ELF-1 (cell line): ENCODE measurements around the gene TCEA3.

ENCODE experiments used
- DNase-seq: peaks from one replicate; pipeline ENCODE4 v3.0.0-alpha.2; 2016; ENCODE audit warnings: low read depth, low spot score

TCEA3 gene

DNA sequence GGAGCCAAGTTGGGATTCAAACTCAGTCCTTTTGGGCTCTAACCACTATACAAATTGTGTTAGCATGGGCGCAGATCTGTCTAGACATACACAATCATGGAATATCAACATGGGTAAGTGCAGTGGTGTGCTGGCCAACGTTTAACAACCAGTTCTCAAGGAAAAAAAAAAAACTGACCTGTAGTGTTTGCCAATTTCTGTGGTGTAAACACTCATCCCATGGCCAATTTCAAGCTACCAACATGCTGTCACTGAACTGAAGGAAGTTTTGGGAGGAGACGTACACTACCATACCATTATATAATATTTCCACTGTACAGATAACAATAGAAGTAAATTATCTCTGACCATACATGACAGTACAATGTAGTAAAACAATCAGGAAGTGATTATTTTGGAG lies 3.2 kb downstream of the TCEA3 start:
- DNase-seq, result no peak

DNA sequence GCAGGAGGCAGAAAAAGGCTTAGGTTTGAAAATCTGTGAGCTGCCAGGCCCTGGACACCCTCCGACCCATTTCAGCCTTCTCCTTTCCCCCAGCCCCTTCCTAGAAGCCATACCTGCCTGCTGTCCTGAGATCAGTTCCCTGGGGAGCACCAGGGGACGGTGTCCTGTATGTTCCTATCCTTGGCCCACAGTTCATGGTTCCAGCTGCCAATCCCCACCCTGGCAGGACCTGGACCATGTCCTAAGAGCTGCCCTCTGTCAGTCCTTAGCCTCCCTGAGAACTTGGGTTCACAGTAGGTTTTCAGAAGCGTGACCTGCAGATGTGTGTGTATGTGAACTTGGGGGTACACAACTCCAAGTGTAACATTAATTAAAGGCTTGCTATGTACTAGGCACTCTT lies 3.8 kb downstream of the TCEA3 start:
- no peak for DNase-seq

DNA sequence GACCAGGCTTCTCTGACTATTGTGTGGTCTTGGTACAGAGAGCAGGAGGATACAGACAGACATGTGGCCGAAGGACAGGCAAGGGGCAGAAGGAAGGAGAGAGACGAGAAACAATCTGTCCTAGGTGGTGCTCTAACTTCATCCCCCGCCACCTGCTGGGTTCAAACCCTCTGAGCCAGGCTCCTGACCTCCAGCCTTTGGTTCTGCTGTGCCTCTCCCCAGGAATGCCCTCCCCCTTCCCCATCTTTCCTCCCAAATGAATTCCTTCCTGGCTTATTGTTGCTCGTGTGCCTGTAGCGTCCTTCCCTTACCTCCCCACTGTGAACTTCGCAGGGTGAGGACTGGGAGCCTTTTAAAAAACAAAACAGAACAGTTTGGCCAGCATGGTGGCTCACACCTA lies 5.4 kb downstream of the TCEA3 start:
- peak; percentile 80 for DNase-seq

DNA sequence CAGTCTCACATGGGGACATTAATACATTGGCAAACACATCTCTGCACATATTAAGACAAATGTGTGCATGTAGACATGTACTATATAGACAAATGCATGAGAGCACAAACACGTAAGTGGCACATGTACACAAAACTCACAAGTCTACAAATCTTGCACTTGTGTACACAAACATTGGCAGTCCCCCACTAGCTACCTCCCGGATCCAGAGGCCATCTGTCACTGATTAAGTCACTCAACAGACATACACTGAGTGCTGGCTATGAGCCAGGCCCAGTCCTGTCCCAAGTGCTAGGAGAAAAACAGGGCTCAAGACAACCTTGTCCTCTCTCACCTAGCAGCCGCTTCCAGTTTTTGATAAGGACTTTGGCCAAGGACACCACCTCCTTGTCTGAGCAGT lies 7.0 kb downstream of the TCEA3 start:
- DNase-seq, result no peak

DNA sequence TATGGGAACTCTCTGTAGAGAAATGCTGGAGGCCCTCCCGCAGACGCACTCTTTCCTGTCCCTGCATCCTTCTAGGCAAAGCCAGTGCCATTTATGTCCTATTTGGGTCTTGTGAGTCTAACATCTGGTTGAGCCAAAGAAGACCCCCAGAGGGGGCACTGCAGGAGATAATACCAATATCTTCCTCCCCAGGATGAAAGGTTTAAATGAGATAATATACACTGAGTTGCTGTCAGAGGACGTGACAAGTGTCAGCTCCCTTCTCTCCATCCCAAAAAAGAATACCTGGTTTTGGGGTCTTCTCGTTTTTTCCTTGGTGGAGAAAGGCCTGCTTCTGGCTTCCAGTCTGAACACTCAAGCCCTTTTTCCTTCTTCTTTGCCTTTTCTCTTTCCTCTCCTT lies 7.6 kb downstream of the TCEA3 start:
- no peak for DNase-seq

DNA sequence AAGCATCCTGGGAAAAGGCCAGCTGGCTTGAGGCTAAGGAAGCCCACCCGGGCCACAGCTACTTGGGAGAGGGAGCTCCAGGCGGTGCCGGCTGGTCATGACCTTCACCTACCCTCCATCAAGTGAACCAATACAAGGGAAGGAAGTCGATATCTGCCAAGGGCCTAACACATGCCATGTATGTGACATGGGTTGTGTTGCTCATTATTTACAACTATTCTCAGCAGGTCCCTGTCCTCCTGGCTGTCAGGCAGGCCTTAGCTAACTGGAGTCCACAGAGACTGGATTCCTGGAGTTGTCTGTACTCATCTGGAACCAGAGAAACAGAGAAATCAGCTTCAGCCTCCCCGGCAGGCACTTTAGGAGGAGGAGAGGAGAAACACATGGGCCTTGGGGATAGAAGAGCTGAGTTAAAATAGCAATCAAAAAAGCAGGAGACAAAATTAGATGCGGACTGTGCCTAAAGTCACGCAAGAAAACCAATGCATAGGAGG lies 15.7 kb downstream of the TCEA3 start:
- DNase-seq, result no peak

DNA sequence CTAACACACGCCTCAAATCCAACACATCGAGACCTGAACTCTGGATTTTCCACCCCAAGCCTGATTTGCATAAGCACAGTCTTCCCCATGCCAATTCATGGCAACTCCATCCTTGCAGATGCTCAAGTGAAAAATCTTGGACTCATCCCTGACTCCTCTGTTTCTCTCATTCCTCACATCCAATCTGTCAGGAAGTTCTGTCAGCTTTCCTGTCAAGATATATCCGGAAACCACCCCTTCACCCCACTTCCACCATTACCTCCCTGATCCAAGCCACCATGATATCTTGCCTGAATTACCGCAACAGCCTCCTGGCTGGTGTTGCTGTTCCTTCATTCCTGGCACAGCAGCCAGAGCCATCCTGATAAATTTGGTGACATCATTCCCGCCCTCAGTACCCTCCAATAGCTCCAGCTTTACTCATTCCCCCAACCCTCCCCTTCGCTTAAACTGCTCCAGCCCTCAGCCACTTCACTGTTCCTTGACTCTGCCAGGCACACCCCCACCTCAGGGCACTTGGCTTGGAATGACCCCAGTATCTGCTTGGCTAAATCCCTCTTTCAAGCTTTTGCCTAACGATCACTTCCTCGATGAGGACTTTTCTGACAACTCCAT lies 17.4 kb downstream of the TCEA3 start:
- DNase-seq, result no peak

DNA sequence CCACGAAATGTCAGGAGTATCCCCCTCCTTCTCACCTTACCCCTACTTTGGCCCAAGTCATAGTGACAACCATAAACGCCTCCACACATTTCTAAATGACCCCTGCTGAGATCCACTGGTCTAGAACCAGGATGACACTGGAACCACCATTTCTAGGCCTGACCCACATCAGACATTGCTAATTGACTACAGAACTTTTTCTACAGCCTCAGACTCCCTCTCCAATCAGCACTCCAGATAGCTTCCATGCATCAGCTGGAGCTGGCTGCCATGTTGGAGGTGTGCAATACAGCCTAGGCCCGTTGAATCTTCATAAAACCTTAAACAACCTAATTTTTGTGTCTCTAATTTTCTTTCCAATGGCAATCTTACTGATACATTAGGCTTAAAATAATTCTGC lies 18.6 kb downstream of the TCEA3 start:
- no peak for DNase-seq

DNA sequence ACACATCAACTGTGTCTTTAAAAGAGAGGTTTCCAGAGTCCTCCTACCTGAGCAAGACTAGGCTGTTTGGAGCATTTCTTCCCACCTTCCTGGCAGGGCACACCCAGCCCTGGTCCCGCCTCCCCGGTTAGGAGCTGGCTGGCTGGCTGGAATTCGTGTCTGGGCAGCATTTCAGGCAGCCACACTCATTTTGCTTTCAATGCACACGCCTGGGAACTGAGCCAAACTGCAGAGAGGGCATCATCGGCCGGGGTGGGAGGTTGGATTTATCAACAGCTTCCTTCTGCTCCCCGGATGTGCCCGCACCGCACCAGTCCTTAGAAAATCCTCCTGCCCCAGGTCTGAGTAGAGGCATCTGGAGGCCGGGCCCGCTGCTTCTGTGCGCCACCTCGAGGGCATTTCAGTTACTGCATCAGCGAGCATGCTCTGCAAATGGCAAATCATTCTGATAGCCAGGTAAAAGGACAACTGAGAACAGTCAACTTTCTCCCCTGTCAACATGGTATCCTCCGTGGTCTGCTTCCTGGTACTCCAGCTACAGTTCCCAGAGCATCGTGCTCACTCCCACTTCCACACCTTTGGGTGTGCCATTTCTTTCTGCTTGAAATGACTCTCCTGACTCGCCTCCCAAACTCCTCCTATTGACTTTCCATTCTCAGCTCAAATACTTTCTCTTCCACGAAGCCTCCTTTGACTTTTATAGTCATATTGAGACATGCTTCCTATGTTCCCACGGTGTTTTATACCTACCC lies 20.6 kb downstream of the TCEA3 start:
- DNase-seq, result peak; percentile 92

DNA sequence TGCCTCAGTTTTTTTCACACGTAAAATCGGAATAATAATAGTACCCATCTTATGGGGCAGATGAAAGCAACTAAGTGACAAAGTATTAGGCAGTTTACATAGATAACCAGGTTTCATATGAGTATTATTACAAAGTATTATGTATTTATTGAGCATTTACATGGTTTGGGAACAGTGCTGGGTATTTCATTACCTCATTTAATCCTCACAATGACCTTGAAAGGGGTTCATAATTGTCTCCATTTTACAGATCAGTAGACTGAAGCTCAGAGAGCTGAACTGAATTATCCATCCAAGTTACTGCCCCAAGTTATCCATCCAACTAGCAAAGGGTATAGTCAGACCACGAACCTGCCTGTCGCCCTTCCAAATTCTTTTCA lies 21.2 kb downstream of the TCEA3 start:
- DNase-seq, result no peak

DNA sequence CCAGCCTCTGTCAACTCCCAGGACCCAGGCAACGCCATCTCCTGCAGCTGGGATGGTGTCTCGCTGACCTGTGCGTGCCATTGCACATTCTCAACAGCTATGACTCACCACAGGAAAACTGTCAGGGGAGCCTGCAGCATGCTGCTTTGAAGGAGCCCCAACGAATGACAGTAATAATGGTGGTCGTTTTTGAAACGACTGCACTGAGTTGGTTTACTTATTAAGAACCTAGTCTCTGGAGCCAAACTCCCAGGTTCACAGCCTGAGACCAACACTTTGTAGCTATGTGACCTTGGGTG lies 21.6 kb downstream of the TCEA3 start:
- no peak for DNase-seq

DNA sequence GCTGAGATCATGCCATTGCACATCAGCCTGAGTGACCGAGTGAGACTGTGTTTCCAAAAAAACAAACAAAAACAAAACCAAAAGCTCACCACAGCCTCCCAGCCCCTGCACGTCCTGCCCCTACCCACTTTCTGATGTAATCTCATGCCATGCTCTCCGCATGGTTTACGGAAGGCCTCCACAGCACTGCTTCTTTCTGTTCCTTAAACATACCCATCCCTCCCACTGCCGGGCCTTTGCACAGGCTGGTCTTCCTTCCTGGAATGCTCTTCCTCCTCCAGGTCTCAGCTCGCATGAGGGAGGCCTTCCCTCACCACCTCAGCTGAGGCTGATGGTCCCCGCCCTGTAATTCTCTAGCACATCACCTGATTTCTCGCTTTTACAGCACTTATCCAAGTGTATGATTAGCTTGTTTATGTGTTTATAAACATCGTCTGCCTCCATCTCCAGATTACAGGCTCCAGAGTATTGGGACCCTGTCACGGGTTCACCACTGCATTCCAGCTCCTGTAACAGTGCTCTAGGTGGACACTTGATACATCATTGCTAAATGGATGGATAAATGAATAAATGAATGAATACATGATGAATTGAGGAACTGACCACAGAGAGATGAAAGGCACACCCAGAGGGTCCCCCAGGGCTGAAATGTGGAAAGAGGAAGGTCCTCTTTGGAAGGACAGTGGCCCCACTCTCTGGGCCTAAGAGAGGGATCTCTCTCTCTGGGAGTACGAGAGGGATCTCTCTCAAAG lies 22.1 kb downstream of the TCEA3 start:
- no peak for DNase-seq

DNA sequence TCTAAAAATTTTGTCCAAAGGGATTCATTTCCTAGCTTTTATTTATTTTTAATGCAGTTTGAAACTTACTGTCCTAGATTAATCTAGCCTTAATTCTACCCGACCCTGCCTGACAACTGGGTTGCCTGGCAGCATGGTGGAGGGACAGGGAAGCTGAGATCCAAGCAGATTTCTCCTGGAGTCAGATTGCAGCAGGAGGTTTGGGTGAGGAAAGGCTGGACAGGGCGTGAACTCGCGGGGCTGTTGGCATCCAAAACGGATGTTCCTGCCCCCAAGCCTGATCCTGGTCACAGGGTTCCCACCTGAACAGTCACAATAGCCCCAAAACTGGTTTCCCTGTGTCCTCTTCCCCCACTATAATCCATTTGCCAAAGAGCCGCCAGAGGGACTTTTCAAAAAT lies 23.2 kb downstream of the TCEA3 start:
- DNase-seq, result no peak

DNA sequence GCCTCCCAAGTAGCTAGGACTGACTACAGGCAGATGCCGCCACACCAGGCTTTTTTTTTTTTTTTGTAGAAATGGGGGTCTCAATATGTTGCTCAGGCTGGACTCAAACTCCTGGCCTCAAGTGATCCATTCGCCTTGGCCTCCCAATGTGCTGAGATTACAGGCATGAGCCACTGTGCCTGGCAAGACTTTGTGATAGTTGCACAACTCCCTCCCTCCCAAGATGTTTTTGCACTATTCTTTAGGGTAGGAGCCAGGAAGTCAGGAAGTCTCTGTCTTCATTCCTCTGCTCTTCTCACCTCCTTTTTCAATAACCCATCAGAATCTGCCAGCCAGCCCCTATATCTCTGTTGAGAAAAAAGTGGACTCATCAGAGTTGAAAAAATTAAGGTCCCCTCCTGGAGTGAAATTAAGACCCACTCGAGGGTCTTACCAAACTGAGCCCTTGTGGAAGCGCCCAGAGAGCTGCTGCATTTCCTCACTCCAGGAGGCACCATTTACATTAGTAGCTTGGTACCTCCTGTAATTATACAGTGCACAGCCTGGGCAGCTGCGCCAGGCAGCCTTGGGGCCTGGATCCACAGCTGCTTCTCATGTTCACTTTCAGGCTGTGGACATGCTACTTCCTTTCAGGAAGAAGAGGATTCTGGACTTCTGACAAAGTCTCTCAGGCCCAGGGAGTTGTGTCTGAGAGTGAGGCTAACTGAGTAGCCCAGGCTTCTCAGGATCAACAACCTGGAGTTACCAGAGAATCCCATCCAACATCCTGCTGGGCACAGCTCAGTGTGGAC lies 24.0 kb downstream of the TCEA3 start:
- DNase-seq, result no peak

DNA sequence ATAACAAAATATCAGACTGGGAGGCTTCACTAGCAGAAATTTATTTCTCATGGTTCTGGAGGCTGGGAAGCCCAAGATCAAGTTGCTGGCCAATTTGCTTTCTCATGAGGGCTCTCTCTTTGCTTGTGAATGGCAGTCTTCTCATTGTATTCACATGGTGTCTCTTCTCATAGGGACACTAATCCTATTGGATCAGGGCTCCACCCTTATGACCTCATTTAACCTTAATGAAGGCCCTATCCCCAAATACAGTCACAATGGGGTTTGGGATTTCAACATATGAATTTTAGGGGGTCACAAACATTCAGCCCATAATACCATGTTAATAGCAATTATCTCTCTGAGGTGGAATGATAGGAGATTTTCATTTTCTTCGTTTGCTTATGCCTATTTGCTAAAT lies 25.3 kb downstream of the TCEA3 start:
- no peak for DNase-seq

DNA sequence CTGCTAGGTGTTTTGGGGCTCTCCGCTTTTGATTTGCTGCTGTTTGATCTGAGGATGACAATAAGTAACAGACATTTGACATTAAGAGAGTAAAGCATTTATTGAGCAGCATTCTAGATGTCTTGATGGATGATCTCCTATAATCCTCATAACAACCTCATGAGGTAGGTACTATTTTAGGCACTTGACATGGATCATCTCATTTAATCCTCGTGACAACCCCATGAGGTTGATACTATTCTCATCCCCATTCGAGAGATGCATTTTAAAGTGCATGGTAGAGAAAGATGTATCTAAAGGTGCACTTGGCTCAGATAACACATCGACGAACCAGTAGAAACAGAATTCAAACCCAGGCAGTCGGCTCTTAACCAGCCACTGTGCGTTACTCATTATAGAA lies 26.6 kb downstream of the TCEA3 start:
- no peak for DNase-seq

DNA sequence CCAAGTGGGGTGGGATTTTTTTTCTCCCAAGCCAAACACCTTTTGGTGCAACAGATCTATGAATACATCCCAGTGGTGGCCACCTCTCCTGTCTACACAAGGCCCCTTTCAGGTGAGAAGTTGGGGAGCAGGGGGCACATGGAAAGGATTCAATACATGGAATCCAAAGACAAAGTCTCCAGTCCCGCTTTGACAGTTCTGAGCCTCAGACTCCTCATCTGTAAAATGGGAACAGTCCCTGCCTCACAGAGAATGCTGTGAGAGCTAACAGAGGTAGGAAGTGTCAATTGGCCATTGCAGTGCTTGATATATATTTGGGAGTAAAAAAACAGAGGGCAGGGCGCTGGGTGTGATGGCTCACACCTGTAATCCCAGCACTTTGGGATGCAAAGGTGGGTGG lies 28.2 kb downstream of the TCEA3 start:
- DNase-seq, result no peak

DNA sequence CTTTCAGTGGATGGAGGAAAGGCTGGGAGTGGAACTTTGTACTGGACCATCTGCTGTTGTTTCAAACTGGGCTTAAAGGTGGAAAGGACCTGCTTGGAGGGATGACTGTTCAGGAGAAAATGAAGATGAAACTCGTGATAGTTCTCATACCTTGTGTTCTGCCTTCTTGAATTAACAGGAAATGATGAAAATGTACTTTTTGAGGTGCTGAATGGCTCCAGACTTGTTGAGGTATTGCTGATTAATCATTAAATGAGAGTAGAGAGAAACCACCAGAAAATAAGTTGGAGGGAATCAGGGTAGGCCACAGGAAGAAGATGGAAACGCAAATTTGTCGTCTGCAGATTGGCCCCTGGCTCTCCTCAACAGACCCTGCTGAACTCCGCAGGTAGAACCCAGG lies 28.7 kb downstream of the TCEA3 start:
- DNase-seq, result no peak

DNA sequence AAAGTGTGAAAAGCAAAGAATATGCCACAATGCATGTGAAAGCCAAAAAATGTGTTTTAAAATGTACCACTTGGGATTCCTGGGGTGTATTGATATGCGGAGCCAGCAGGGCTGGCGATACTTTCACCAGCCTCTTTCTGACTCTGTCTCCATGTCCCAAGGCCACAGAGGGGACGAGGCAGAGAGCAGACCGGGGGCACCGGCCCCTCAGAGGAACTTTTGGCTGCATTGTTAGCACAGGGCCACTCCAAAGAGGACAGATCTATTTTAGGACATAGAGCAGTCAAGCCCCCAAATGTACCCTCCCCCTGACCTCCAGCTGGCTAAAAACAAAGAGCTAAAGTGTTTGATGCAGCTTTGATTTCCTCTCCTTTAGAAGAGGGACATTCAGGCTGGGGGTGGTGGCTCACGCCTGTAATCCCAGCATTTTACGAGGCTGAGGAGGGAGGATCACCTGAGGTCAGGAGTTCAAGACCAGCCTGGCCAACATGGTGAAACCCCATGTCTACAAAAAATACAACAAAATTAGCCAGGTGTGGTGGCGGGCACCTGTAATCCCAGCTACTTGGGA lies 29.3 kb downstream of the TCEA3 start:
- DNase-seq, result peak; percentile 59

DNA sequence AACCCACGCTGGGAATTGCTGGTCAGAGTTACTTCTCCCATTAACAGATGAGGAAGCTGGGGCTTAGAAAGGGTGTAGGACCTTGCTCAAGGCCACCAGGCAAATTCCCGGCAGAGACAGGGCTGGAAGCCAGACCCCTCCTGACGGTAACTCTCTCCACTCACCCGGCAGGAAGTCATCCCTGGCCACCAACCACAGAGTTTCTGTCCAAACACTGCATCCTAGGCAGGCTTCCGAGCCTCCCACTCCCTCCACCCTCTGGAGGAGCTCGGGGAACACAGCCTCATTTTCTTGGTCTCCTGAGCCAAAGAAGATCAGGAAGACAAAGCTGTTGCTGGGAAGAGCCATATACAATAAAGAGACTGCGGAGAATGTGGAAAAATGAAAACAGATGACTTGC lies 29.9 kb downstream of the TCEA3 start:
- DNase-seq, result peak; percentile 69

DNA sequence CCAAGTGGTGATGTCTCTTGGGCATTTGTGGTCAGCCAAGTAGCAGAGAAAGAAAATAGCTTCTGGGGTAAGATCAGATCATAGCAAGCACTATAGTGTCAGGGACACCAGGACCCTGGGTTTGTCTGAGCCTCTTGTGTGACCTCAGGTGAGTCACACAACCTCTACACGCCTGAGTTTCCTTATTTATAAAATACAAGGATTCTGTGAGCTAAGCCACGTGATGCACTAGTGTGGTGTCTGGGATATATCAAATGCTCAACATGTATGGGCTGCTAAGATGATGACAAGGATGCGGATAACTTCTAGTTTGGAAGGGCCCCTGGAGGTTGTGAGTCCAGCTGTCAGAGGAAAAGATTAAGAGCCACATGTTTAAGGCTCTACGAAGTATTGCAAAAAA lies 30.4 kb downstream of the TCEA3 start:
- DNase-seq, result no peak

DNA sequence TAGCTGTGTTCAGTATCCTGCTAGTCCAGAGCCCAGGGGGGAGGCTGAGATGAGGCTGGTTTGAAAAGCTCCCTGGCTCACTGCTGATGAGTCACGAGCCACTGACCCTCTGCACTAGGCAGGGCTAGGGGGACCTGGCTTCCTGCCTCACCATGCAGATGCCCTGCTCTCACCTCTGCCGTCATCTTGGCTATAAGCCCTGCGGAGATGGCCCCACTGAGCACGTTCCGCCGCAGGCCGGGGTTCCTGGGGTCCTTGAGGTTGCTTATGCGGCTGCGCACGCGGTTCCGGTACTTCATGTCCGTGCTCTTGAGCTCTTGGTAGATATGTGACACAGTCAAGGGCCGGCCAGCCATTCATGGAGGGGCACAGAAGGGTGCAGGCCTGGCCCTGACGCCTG lies 30.8 kb downstream of the TCEA3 start:
- peak; percentile 48 for DNase-seq
